Measurements from ENCODE around the gene DHFR2.
"Not testable (repeated sequence)": the region's sequence is repeated elsewhere in the genome, so short reads cannot be mapped to it uniquely, and the experiment has no call there.

Gene DHFR2

DNA sequence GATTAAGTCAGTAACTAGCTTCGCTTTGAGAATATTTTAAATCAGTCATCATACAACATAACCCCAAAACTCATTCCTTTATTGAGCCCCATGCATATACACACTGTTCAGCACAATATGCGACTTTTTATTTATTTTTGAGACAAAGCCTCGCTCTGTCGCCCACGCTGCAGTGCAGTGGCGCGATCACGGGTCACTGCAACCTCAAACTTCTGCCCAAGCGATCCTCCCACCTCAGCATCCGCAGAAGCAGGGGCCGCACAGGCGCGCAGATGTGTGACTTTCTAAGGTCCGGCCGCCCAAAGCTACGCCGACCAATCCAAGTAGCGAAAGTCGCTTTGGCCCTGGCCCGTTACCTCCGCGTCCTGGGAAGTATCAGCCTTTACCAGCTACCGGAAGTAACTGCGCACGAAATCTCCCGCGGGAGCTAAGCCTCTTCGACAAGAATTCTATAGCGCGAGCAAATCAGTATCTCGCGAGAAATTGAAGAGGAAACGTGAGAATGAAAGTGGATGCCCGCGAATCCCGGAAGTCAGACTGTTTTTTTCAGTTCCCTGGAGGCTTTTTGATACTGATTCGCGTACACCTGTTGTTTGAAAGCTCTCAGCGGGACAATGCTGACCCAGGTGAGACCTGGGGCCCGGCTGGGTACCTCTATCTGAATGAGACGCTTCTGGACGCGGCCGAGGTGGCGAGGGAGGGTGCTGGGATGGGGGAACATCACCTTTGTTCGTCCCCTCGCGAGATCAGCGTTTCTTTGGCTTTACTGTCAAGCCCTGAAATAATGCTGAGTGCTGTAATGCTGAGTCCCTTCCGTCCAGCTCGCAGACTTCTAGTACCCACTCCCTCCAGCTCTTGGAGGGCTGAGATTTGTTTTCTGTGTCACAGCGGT, at the start of gene DHFR2, which contains the start of gene NSUN3:
TSS of gene DHFR2 (minus strand) at position 404 of the 892 bp plus-strand sequence. CDS start 1,405 bp downstream, outside the sequence.
TSS of gene NSUN3 (plus strand) at position 549 of the 892 bp plus-strand sequence. CDS start at position 615, 66 bp downstream.
- DNase-seq (ENCODE audit: low read depth), result peak; percentile 76

- DNase-seq (ENCODE audit: low read depth), result no peak
These were observed 48.1 kb upstream of the DHFR2 start for GRCh38 chr3:94110854-94111253.

- DNase-seq (ENCODE audit: low read depth), result not testable (repeated sequence)
These were observed 47.5 kb upstream of the DHFR2 start for GRCh38 chr3:94110232-94110631.

- no peak for DNase-seq (ENCODE audit: low read depth)
These were observed 43.6 kb upstream of the DHFR2 start for GRCh38 chr3:94106268-94106667.

DNA sequence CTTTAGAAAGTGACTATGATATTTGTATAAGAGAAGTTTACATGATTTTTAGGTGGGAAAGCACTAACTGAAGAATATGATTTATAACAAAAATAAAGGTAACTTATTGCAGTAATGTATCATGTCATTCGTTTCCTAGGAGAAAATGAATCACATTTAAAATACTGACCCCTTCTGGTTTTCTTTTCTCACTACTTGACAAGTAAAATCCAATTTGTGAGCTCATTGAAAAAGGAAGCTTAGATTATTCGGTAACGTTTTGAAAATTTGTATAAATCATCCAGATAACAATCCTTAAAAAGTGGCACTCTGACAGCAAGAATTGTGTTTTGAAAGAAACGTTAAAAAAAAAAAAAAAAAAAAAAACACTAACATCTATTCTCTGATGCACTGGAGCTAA, 39.1 kb upstream of the DHFR2 start:
- DNase-seq (ENCODE audit: low read depth), result no peak

DNA sequence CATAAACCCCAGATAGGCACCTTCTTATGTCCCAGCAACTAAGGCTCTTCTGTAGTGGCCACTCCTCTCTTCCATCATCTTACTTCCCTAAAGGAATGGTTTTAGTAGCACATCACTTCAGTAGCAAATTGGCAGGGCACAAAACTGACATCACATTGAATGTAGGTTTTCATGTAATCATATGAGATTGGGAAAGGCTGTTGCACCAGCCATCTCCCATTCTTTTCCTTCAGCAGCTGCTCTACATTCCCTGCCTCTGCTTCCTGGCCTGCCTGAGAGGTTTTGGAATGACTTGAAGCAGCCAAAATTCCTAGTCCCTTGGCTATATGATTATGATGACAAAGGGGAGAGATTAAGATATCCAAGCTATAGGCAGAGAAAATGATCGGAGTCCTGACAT, 36.6 kb upstream of the DHFR2 start:
- no peak for DNase-seq (ENCODE audit: low read depth)

DNA sequence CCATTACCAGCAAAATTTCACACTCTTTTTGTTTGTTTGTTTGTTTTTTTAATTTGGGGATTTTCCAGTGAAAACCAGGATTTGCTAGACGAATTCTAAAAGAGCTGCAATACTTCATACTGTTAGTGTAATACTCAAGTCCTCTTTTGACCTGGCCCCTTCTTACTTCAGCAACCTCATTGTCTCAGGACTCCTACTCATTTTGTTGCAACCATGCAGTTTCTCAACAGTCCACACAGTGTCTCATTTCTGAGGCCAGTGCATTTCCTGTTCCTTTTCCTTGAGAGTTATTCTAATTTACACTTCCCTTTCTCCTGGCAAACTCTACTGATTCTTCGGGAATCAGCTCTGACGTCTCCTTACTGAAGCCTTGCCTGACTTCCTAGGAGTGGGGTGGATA, 35.7 kb upstream of the DHFR2 start:
- no peak for DNase-seq (ENCODE audit: low read depth)

GRCh38 chr3:94095111-94095510, 32.4 kb upstream of the DHFR2 start:
- no peak for DNase-seq (ENCODE audit: low read depth)

GRCh38 chr3:94093151-94093550, 30.4 kb upstream of the DHFR2 start:
- no peak for DNase-seq (ENCODE audit: low read depth)

- no peak for DNase-seq (ENCODE audit: low read depth)
These were observed 29.4 kb upstream of the DHFR2 start for GRCh38 chr3:94092086-94092485.

DNA sequence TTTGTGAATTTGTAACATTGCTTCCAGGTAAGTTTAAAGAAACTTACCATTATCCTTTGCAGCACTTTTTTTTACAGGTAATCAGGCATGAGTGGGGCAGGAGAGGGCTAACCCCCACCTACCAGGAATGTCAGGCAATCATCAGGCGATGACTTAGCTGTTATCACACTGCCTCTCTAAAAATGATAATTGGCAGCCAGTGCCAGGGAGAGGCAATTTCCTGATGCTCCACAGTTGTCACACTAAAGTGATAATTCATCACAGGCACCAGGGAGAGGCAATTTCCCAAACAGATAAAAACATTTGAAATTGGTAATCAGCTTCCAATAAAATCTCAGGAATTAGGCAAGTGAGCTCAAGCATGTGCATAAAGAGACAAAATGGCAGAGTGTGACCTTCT, 26.4 kb upstream of the DHFR2 start:
- no peak for DNase-seq (ENCODE audit: low read depth)

DNA sequence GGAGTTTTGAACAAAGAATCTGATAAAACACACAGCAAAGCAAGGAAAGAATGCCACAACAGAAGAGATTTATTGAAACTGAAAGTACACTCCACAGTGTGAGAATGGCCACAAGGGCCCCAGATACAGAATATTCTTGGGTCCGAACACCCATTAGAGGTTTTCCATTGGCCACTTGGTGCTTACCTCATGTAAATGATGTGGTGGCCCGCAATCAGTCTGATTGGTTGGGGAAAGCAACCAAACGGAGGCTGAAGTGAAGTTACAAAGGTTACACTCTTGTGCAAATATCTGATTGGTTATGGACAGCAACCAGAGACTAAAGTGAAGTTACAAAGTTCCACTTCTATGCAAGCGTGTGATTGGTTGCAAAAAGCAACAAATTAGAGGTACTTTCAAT, 20.5 kb upstream of the DHFR2 start:
- no peak for DNase-seq (ENCODE audit: low read depth)

- no peak for DNase-seq (ENCODE audit: low read depth)
These were observed 19.7 kb upstream of the DHFR2 start for GRCh38 chr3:94082391-94082937.

DNA sequence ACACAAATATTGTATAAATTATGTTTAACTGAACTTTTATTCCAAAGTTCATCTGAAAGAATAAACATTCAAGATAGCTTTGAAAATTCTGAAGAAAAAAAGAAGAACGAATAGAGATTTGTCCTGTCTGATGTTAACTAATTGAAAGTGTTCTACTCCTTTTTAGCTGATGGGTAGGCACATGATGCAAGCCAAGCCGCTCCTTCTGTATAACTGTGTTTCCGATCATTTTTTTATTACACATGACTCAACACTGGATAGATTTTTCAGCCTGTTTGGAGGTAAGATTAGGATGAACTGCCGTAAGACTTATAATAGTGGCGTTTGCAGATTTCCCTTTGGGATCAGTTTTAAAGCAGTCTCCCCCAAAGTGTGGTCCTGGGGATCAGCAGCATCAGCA, 19.2 kb upstream of the DHFR2 start:
- no peak for DNase-seq (ENCODE audit: low read depth)

DNA sequence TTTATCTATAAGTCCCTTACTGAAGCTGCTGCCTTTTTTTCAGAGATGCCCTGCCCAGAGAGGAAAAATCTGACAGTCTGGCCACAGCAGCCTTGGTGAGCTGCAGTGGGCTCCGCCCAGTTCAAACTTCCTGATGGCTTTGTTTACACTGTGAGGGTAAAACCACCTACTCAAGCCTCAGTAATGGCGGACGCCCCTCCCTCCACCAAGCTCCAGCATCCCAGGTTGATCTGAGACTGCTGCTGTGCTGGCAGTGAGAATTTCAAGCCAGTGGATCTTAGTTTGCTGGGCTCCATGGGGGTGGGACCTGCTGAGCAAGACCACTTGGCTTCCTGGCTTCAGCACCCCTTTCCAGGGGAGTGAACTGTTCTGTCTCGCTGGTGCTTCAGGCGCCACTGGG, 17.8 kb upstream of the DHFR2 start:
- not testable (repeated sequence) for DNase-seq (ENCODE audit: low read depth)

DNA sequence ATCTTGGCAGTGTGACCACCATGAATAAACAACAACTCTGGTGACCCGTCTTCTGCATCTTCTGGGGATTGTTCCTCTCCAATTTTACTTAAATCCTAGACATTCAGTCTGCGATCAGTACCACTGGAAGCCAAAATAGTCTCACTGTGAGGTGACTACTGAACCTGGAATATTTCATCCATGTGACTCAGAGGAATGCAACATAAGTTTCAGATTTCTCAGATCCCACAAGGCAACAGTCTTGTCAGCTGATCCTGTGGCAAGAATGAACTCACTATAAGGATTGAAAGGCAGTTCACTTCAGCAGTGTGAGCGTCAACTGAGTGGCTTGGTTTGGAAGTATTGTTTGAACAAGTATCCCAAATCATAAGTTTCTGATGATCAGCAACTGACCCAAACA, 13.3 kb upstream of the DHFR2 start:
- DNase-seq (ENCODE audit: low read depth), result no peak

DNA sequence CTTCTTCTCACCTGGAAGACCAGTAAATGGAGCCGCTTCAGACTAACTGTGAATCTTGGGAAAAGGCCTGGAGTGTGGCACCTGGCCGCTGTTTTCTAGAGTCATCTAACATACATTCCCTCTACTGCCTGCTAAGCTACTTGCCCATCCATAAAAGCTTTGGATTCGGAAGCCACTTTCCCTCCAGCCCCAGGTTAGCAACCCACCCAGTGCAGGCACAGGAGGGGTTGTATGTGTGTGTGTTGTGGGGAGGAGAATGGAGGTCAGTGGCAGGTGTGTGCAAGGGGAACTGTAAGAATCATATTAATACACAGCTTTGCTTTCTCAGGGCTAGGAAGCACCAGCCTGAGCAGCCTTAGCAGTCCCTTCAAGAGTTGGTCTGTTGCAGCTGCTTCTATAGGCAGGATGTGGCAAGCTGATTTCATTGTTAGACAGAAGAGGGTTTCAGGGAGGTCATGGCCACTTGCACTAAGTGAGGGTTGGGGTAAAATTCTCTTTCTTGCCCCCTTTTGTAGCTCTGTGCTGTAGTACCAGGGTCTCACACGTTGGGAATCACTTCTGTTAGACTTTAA, 9.1 kb upstream of the DHFR2 start:
- DNase-seq (ENCODE audit: low read depth), result no peak

GRCh38 chr3:94070341-94070911, 7.7 kb upstream of the DHFR2 start:
- no peak for DNase-seq (ENCODE audit: low read depth)

DNA sequence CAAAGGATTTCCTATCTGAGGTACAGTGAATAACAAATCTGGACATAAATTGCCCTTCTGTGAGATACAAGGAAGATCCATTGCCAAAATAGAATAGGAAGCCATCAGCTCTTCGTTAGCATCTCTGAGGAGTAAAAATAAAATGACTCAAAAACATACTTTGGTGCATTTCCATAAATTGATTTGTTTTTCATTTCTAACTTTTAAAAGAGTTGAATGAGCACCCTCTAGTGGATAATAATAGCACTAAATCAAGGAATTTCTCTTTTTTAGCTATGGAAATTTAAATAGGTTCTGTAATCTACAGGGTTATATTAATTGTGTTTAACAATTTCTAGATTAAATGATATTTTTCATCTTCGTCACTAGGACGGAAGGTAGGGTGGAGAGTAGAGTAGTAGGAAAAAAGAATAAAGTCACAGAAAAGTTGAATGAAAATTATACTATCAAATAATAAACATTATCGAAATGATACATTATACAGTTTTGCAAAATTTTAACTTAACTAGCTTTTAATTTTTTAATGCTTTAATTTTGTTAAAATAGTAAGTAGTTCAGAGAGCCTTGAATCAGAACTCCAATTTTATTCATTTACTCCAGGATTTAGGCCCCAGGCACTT, 6.6 kb upstream of the DHFR2 start:
- no peak for DNase-seq (ENCODE audit: low read depth)

GRCh38 chr3:94066506-94067500, 4.1 kb upstream of the DHFR2 start:
- DNase-seq (ENCODE audit: low read depth), result no peak

DNA sequence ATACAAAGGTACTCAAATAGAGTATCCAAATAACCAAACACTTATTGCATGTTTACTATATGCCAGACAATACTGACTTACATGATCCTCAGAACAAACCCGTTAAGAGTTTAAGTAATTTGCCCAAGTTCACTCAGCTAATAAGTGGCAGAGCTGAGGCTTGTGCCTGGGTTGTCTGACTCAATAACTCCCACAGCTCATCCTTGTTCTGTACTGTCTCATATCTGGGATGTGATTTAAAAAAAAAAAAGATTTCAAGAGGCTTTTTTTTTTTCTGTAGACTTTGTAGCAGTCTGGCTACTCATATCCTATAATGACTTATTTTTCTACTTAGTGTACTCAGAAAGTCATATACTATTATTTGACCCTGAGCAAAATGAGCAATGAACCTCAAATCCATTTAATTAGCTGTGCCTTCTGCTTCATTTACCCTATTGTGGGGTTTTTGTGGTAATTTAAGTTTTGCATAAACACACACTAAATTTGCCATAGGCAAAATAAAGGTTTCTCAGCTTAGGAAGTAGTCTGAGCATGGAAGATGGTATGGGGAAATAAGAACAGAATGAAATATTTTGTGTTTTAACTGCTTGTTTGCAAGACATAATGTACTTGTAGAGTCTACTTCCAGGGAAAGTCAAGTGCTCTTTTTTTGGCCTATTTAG, 3.2 kb upstream of the DHFR2 start:
- DNase-seq (ENCODE audit: low read depth), result no peak

All from activated T-cell treated with anti-CD3 and anti-CD28 coated beads for 24 hours (primary cell).